ENCODE data around the gene STK32B.

STK32B gene

DNA sequence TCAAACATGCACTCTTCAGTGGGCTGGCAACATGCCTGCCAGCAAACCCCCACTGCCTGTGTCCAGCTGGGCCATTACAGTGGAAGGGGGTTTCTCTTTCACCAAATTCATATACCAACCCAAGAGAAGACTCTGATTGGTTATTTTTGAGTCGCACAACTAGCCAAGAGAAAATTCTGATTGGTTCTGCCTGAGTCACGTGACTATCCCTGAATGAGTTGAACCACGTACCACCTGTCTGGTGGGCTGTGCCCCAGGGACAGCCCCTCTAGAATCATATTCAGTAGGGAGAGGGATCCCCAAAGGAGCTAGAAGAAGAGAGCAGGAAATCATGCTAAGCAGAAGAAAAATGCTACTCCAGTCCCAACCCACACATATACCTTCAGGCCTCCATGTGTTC, 313.1 kb downstream of the STK32B start:
- TF ChIP-seq ZFX (IDR thresholded peaks at IDR 0.05; ENCODE audit: borderline replicate concordance), result no peak
- TF ChIP-seq, protein P1, sequence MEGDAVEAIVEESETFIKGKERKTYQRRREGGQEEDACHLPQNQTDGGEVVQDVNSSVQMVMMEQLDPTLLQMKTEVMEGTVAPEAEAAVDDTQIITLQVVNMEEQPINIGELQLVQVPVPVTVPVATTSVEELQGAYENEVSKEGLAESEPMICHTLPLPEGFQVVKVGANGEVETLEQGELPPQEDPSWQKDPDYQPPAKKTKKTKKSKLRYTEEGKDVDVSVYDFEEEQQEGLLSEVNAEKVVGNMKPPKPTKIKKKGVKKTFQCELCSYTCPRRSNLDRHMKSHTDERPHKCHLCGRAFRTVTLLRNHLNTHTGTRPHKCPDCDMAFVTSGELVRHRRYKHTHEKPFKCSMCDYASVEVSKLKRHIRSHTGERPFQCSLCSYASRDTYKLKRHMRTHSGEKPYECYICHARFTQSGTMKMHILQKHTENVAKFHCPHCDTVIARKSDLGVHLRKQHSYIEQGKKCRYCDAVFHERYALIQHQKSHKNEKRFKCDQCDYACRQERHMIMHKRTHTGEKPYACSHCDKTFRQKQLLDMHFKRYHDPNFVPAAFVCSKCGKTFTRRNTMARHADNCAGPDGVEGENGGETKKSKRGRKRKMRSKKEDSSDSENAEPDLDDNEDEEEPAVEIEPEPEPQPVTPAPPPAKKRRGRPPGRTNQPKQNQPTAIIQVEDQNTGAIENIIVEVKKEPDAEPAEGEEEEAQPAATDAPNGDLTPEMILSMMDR (IDR thresholded peaks at IDR 0.05), result no peak

DNA sequence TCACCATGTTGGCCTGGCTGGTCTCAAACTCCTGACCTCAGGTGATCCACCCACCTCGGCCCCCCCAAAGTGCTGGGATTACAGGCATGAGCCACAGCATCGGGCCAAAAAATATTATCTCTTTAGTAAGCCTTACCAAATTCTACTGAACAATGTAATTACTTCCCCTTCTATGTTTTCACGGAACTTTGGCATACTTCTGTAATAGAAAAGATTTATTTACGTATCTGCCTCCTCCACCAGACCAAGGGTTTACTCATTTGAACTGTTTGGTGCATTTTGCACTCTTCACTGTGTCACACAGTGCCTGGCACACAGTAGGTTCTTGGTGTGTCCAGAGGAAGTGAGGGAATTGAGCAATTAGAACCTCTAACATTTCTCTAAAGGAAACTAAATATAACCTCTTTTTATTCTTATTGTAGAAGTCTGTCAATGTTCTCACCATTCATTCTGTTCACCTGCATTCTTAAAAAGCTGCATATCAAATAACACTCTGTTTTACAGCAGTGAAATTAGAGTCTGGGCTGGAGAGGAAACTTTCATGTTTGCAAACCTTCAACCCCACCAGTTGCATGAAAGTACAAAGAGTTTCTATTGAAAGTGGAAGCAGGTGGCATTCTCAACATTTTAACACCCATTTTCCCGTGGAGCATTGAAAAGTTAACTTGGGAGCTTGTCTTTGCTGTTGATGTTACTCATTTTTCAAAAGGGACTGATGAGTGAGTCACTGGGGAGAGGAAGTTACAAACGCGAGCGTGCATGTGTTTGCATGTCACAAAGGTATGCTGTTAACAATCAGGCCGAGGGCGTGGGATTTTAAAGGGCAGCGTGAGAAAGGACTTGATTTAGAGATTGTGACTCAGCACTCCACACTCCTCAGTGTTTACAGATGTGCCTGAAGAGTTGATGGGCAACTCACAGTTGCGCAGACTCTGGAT, 314.1 kb downstream of the STK32B start:
- no peak for TF ChIP-seq ZFX (IDR thresholded peaks at IDR 0.05; ENCODE audit: borderline replicate concordance)
- TF ChIP-seq, protein P1 (IDR thresholded peaks at IDR 0.05), result no peak
- no peak overlapping the region for H3K27ac ChIP-seq

More for the DNA sequence above, 313.1 kb downstream of the STK32B start:
- no peak overlapping the region for H3K27ac ChIP-seq

DNA sequence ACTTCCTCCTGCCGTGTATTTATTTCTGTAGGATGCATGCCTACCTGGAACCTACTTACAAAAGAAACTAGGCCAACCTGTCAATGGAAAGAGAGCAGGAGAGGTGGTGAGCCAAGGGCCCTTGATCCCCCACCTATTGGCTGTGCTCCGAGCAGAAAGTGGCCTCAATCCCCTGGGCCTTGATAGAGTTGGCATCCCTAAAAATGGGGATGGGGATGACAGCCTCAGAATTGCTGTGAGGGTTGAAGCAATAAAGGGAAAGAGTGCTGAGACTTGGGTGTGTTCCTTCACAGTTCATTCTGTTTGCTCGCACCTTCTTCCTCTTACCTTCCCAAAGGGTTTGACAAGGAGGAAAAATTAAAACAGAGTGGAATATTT, 314.7 kb downstream of the STK32B start:
- H3K27ac ChIP-seq, result no peak overlapping the region
- TF ChIP-seq, protein P1 (IDR thresholded peaks at IDR 0.05), result no peak
- TF ChIP-seq ZFX (IDR thresholded peaks at IDR 0.05; ENCODE audit: borderline replicate concordance), result no peak

DNA sequence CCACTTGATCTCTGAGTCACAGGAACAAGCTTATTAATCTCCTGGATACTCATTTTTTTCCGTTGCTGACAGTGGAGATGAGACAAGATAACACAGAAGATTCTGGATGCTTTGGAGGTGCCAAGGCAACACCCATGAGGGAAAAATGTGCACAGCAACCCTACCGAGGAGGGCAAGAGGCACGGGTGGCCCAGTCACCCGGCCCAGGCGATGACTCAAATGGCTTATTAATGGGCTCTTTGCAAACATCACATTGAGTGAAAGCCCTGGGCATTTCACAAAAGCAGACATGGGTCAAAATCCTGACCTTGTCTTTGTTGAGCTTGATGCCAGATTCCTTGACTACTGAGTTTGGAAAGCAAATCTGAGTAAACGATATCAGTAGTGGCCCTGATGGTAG, 315.1 kb downstream of the STK32B start:
- TF ChIP-seq, protein P1 (IDR thresholded peaks at IDR 0.05), result no peak
- no peak overlapping the region for H3K27ac ChIP-seq

DNA sequence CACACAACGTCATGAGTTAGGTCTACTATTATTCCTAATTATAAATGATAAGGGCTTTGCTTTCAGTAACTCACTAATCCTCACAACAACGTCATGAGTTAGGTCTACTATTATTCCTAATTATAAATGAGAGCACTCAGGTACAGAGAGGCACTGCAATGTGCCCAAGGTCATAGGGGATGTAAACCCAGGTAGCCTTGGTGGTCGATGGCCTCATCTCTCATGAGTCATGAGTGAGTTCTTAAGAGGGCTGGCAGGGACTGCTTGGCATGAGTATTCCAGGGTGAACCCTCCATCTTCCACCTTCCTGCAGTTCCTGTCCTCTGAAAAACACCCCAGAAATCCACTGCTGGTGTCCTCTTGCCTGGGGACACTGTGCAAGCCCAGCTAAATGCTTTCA, 317.1 kb downstream of the STK32B start:
- no peak for TF ChIP-seq ZFX (IDR thresholded peaks at IDR 0.05; ENCODE audit: borderline replicate concordance)
- TF ChIP-seq, protein P1 (IDR thresholded peaks at IDR 0.05), result no peak
- H3K27ac ChIP-seq, result no peak overlapping the region

DNA sequence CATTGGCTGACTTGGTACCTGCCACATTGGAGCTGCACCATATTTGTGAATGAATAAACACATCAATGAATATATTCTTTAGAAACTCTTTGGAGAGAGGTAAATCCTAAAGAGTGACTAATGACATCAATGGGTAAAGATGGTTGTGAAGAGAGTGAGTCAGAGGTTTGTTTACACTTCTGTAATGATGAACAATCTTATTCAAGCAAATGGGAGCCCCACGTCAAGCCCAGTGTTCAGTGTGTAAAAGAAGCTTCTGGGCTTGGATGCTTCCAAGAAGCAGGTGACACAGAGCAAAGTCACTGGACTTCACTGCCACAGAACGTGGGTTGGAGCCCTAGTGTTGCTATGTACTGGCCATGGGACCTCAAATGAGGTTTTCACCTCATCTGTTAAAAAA, 319.0 kb downstream of the STK32B start:
- TF ChIP-seq, protein P1 (IDR thresholded peaks at IDR 0.05), result no peak
- no peak for TF ChIP-seq ZFX (IDR thresholded peaks at IDR 0.05; ENCODE audit: borderline replicate concordance)
- no peak overlapping the region for H3K27ac ChIP-seq

DNA sequence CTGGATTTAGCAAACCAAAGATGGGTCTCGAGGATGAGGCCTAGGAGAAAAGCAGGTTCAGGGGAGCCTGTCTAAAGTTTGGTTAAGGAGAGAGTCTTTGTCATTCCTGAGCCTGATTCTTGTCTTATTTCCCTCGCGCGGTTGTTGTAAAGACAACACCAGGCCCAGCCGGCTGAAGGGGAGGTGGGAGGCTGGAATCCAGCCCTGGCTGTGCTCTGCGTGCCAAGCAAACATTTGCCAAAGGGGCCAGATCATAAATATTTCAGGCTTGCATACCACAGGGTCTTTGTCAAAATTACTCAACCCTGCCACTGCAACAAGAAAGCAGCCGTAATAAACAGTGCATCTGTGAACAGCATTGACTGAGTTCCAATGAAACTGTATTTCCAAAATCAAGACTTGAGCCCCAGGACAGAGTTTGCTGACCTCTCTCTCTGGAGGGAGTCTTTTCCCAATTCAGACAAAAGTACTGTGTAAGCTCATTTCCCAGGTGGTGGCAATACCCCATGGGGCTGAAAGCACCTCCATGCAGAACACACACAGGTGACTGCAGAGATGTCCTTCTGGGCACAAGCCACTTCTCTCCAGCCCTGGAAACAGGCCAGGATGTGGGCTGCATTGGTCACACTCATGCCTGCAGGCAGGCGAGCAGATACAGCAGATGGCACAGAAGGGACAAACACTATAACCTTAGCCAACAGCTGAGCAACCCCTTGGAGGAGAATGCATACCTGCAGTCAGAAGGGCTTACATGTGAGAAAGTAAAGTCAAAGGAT, 320.3 kb downstream of the STK32B start:
- H3K27ac ChIP-seq, result no peak overlapping the region
- TF ChIP-seq ZFX (IDR thresholded peaks at IDR 0.05; ENCODE audit: borderline replicate concordance), result no peak
- TF ChIP-seq, protein P1 (IDR thresholded peaks at IDR 0.05), result no peak

Measured in 22Rv1 (cell line).